ENCODE data around the gene LINGO1.

- TF ChIP-seq TBP (optimal IDR thresholded peaks at IDR 0.05; ENCODE audit: low read depth, low read length) (no peak), REST (IDR thresholded peaks at IDR 0.05; ENCODE audit: borderline replicate concordance) (no peak), REST (CRISPR knock-in tag; IDR thresholded peaks at IDR 0.05; ENCODE audit: low read depth) (no peak), E2F1 (CRISPR knock-in tag; IDR thresholded peaks at IDR 0.05) (no peak)
Measured at GRCh38 chr15:77604973-77605372, 27.7 kb downstream of the LINGO1 start.
